SK-N-DZ (cell line): Measurements from ENCODE around the gene SYNDIG1L.

Source experiments
- DNase-seq: peaks from one replicate; pipeline ENCODE4 v3.0.0-alpha.2; 2015; ENCODE audit warnings: low spot score

The SYNDIG1L gene

DNA sequence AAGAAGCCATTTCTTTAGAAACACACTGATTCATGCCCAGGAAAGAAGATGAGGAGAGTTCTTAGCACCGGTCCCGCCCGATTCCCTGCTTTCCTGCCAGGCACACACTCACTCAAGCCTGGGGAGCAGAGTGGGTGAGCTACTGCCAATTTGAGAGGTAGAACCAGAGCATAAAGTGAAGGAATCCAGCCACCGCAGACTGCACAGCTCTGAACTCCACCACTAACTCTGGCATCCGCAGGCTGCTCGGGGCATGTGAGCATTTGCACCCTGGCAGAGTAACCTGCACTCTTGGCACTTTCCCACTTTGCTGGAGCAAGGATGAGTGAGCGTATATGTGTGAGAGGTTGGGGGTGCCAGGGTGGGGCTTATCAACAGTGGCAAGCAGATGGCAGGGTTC is 4.0 kb upstream of the SYNDIG1L start:
- no peak for DNase-seq

DNA sequence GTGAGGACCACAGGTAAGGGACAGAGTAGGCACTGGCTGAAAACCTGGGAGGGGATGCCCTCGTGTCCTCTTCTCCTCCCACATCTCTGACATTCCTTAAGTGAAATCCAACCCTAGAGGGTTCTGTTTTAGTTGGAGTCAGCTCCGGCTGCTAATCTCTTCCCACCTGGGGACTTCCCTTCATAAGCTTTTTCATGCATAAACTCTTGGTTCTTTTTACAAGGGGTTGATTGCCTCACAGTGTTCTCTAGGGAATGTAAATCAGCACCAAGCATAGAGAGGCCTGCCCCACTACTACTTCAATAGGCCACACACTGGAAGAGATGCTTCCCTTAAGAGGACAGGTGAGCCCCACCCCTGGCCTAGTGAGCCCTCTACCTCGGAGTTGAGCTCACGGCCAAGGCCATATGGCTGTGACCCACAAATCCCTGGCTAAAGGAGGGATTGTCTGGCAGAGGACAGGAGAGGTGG is 3.2 kb upstream of the SYNDIG1L start:
- no peak for DNase-seq

DNA sequence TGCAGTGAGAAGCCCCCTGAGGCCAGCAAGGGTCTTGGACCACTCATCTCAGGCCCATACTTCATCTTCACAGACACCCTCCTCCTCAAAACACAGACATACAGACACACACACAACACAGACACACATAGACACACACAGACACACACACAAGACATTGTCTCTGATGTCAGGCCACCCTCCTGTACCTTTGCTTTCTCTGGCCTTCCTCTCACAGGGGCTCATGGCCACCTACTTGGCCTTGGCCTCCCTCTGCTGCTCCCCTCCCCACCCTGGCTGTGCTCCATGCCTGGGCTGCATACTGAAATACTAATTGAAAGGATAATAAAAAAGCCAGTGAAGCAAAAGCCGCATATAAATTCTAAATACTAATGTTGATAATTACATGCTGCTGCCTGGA is 1.6 kb upstream of the SYNDIG1L start:
- no peak for DNase-seq

DNA sequence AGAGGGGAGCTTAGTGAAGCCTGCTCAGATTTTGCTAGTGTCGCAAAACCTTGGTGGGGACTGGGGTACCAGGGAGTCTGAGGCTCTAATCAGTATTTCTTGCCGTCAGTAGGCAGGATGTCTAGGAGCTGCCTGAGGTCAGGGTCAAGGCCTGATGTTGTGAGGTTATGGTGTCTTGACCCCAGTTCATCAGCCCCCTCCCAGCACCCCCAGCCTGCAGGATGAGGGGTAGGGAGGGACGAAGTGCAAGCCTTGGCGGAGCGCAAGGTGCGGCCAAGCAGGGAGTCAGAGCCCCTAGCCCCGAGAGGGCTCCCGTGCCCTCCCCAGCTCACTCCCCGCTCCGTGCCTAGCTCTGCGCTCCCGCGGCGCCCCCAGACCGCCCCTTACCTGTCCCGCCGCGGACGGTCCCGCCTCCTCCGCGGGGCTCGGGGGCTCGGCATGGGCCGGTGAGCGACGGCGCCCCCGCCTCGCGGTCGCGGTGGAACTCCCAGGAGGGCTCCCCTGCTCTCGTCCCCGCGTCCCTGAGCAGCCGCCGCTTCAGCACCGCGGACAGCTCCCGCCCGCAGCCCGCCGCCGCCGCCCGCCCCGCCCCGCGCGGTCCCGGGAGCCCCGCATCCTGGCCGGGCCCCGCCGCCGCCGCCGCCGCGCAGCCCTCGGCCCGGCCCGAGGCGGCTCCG is 347 bp downstream of the SYNDIG1L start:
- DNase-seq = no peak

DNA sequence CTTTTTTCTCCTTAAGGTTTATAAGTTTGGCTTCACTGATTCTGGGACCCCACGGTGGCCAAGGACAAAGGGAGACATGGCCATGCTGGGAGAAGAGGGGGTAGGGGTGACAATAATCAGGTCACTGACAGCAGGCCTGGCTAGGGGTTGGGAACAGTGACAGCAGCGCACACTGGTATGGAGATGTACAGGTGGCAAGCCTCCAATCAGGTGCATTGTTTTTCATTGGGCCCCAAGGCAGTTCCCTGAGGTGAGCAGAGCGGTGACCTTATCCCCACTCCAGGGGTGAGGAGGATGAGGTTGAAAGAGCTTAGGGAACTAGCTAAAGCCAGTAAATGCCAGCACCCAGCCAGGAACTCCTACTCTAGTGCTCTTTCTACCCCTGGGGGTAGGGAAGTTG is 1.4 kb downstream of the SYNDIG1L start:
- DNase-seq = no peak

DNA sequence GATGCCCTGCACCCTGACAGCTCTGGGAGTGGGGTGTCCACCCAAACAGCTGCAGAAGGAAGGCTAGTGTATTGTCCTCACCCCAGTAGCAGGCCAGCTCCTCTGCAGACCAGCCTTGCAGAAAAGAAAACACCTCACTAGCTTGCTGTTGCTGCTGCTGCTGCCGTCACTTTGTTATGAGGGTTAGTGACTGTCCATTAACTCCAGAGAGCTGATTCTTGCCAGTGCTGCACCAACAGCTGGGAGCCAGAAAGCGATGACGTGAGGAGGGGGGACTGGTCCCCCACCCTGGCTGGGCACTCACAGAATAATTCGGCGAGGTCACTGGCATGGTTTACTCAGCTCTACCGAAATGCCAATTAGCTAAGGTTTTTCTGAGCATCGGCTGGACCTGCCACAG is 2.8 kb downstream of the SYNDIG1L start:
- DNase-seq = no peak

DNA sequence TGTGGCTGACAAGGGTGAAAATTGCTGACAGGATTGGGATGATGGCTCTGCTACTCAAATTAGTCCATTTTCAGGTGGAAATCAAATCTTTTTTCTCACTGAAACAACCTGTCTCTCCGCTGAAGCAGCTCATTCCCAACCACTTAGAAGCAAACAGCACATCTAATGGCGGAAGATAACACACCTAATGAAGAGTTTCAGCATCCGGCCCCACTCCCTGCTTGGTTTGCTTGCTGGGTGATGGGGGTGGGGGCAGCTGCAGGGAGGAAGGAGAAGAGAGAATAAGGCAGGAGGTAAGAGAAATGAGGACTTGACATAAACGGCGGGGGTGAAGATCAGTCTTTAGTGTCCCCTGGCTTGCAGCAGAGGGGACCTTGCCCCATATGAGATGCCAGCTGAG is 4.0 kb downstream of the SYNDIG1L start:
- DNase-seq = no peak

DNA sequence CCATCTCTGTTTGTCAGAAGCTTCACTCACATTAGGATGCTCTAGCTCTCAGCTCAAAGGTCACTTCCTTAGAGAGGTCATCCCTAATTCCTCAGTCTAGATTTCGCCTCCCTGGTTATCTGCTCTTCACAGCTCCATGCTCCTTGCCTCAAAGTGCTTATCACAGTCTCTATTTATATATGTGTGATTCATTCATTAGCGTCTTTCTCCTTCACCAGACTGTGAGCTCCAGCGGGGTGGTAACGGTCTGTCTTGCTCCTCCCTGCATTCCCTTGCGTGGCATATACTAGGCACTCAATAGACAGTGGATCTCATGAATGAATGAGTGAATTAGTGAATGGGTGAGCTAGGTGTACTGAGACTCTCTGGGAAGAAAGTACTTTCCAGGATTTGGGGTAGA is 6.9 kb downstream of the SYNDIG1L start:
- DNase-seq = no peak

DNA sequence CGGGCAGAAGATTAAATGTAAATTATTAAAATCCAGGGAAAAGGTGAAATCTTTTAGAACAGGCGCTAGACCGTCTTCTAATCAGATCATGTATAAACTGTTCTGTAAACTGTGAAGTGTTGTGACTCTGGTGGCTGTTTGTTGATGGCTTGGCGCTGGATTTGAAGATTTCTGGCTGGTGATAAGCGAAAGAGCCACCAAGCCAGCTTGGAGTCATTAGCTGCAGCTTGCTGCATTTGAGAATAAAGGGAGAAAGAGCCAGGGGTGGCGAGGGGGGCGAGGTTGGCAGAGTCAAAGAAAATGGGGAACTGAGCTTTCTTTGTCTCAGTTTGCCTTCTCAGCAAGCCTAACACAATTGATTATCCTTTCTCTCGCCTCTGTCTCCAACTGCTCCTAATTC is 8.0 kb downstream of the SYNDIG1L start:
- no peak for DNase-seq

DNA sequence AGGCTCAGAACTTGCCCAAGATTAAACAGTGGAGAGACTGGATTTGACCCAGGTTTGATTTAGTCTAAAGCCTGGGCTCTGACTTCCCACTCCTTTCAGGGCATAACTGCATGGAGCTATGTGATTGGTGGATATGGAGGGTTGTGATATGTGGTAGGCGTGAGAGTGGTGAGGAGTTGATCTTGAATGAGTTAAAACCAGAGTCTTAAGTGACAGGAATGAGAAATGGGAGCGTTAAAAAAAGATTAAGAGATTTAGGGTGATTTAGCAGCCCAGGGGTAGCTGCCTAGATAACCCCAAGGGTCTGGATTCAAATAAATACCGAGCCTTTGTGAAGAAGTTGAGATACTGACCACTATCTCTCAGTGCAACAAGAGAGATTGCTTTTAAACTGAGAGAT is 8.4 kb downstream of the SYNDIG1L start:
- no peak for DNase-seq

DNA sequence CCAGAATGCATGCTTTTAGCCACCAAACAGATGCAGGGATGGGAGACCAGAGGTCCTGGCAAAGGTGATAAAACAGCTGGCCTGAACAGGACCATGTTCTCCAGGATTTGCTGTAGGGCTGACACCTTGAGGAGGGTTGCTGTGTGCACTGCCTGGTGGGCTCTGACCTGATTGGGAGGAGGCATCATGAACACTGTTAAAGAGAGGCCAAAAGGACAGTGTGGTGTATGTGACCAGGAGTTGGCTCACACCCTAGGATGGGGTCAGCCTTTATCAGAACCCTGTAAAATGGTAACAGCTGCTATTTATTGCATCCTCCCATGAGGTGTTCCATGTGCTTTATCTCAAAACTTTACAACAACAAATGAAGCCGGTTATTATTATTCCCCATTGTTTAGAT is 8.8 kb downstream of the SYNDIG1L start:
- DNase-seq = no peak

DNA sequence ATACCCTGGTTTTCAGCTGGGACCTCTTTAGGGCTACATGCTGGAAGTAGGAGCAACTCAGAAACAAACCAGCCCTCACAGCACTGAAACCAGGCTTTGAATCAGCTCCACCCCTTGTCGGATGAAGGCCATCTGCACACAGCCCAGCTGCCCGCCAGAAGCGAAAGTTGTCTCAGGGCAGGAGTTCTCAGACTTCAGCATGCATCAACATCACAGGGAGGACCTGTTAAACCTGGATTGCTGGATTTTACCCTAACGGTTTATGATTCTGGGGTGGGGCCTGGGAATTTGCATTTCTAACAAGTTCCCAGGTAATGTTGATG is 10.9 kb downstream of the SYNDIG1L start:
- DNase-seq = no peak

DNA sequence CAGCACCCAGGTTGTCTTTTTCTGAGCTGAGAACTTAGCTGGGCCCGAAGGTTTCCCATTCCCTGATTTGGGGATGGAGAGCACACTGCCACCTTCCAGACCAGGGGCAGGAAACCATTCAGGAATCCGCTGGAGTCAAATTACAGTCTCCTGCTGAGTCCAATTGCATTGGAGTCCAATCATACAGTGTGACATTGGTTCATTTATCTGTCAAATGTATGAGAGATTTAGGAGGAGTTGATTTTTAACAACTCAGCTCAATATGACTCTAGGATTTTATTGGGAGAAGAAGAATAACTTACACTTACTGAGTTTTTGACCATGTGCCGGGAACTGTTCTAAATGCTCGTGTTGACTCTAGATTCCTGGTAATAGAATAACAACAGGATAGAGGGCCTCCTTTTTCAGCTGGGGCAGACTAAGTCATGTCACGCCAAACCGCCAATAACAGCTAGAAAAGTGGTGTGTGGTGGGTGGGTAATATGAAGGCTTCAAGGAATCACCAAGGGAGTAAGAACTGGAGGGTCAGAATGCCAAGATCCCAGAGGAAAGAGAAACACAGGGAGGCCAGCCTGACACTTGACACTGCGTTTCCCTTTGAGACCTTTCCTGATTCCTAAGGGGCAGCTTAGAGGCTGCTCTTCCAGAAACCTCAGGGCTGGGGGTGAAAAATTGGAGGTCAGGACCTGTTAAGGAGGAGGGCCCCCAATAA is 11.5 kb downstream of the SYNDIG1L start:
- no peak for DNase-seq

DNA sequence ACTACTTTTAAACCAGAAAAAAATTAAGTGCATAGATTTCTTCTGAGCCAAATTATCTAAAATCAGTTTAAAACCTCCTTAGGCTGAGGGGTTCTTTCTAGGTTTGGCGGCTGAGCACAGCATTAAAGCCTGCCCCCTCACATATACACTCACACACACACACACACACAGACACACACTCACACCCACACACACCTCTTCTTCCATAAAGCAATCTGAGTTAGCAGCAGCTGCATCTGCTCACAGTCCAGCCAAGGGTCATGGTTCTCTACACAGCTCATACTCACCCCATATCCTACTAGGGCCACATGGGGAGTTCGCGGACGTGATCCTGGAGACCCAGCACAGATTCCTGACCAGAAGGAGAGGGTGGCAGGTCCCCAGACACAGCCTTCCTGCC is 12.4 kb downstream of the SYNDIG1L start:
- no peak for DNase-seq

DNA sequence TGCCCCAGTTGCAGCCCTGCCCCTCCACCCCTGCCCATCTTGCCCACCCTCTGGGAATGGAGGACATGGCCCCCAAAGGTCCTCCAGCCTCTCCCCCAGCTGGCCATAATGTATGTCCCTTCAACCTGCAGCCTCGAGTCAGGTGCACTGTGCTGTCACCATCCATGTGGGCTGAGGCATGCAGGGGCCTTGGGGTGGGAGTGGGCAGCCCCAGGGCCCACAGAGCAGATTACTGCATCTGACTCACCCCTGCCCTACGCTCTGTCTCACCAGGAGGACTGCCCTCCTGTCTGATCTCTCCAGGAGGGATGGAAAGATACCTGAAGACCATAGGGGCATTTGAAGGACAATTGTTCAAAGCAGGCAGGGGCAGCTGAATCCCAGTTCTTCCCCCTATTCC is 13.3 kb downstream of the SYNDIG1L start:
- no peak for DNase-seq

DNA sequence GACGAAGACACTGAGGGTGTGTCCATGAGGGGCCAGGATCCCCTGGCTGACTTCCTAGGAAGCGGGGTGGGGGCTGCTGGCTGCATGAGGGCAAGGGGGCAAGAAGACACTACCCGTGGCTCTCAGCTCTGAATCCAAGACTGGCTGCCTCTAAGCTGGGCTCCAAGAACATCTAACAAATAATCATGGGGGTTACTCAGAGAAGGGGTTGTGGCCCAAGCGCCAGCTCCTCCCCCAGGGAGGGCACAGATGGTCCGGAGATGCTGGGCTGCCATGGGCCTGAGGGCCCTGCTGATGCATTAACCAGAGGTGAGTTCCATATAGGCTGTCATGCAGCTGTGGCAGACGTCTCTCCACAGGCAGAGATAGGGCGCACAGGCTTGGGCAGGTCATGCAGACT is 14.3 kb downstream of the SYNDIG1L start:
- DNase-seq = no peak

DNA sequence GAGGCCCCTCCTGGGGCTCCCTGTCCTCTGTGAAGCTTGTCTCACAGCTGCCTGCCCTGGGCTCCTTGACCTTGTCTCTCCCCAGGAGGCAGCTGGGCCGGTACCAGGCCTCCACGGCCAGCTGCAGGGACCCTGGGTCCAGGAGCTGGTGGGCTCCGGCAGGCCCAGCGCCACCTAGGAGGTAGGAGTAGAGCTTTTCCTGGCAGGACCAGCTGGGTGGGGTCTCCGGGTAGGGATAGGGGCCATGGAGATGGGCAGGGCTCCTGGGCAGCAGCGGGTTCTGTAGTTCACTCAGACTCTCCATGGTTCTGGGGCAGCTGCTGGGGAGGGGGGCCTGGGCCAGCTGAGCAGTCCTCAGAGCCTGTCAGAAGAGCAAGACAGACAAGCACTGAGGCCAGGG is 16.6 kb downstream of the SYNDIG1L start:
- no peak for DNase-seq

DNA sequence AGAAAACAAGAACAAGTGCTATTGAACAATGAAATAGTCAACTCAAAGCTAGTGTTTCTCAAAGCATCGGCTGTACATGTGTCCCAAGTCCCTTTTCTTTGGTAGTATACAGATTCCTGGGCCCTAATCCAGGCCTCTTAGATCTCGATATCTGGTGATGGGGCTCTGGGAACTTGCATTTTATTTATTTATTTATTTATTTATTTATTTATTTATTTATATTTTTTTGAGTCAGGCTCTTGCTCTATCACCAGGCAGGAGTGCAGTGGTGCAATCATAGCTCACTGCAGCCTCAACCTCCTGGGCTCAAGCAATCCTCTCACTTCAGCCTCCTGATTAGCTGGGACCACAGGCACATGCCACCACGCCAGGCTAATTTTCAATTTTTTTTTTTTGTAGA is 17.1 kb downstream of the SYNDIG1L start:
- DNase-seq = no peak

DNA sequence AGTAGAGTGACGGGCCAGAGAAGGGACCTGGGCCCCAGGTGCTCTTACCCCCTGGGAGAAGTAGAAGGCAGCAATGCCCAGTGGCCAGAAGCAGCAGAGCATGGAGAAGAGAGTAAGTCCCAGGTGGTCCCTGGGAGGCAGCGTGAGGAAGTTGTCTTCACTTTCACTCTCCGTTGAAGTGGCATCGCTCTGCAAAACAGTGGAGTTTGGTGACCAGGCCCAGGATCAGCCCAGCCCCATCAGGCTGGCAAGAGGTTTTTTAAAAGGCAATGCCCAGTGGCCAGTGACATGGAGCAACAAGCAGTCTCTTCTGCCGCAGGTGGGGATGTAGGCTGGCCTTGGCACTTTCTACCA is 18.2 kb downstream of the SYNDIG1L start:
- no peak for DNase-seq

DNA sequence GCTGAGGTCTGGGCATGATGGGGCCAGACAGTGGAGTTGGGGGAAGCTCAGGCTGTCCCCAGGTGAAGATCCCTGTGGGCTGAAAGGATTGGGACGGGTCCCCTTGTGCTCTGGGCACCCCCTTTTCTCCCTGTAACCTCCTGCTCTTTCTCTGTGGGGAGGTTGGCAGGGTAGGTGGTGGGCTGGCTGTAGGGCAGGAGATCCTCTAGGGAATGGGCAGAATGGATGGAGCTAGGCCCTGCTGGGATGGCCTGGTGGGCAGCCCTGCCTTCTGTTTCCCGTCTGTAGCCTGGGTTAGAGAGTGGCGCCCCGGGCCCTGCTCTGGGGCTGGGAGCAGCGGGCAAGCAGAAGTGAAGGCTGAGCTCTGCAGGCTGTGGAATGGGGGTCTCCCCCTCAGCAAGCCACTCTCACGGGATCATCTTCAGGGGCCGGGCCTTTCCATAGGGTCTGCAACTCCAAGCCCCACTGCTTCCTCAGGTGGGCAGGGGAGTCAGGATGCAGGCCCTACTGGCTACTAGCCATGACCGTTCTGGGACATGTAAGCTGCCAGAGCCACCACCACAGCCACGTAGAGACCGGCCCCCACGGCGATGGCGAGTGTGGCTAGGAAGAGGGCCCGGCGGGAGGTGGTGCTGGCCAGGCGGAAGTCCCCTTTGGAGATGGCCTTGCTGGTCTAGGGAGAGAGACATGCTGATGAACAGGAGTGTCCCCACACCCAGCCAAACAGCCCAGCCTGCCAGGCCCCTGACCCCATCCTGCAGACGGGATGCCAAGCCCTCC is 18.8 kb downstream of the SYNDIG1L start:
- DNase-seq = no peak

DNA sequence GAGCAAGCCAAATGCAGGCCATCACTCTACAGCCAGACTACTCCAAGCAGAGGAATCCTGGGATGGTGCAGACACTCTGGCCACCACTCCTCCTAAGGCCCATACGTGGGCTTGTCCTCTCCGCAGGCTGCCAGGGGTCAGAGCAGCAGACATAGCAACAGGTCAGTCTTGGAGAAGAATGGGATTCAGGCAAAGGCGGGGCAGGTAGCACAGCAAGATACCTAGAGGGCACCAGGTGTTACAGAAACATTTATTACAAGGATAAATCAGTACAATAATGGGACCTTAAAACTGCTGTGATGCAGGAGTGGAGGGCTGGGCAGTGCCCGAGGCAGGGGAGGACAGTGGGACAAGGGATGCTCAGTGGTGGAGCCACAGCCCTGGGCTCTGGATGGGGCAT is 20.3 kb downstream of the SYNDIG1L start:
- no peak for DNase-seq

DNA sequence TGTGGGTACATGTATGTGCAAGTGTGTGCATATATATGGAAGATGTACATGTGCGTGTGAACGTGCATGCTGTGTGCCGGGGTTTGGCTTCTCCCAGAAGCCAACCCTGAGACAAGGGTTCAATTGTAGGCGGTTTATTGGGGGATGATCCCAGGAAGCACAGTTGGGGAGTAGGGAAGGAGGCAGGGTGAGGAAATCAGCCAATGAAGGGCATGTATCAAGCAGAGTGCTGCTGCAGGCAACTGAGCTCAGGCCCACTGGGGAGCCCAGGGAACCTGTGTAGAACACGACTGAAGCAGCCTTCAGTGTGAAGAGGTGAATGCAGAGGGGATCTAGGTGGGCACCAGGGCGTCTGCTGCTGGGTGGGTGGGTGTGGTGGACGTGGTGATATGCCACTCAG is 21.6 kb downstream of the SYNDIG1L start:
- no peak for DNase-seq
